ENCODE data around the gene KCNQ2. TPM values are rescaled to one million over a fixed set of nuclear protein-coding genes. Genes with fewer than 3 reads are reported as not detected.

The KCNQ2 gene
- total RNA-seq, 1 experiment from 2014 or later = 86.5 TPM

GRCh38 chr20:63359164-63359934 is 113.1 kb downstream of the KCNQ2 start:
- RAD21 ChIA-PET (ENCODE audit: low non-redundant PET in 1 of 2, low total read pairs in 2 of 2, uncharacterized antibody in 2 of 2, unreplicated experiment in 2 of 2) = no interaction called here
- ATAC-seq = no peak
- Histone ChIP-seq H3K36me3 (ENCODE audit: control insufficient read depth in 1 of 2, insufficient read depth in 2 of 2, low read length in 2 of 2) (no peaks in the 10 kb centered on the region), H3K4me3 (replicated peaks in 1 of 2; ENCODE audit: low read depth in 1 of 2, low read length in 2 of 2) (no peak overlapping the region), H3K4me2 (ENCODE audit: low read length) (no peak overlapping the region), H4K20me1 (ENCODE audit: insufficient read depth) (no peaks in the 10 kb centered on the region), H3K9ac (ENCODE audit: low read length) (no peak overlapping the region), H3K4me1 (ENCODE audit: control insufficient read depth in 1 of 2, insufficient read depth in 2 of 2, low read length in 2 of 2) (no peaks in the 10 kb centered on the region), H2AFZ (ENCODE audit: low read depth, low read length, poor library complexity, severe bottlenecking) (no peak overlapping the region), H3K9me3 (ENCODE audit: control insufficient read depth in 1 of 2, insufficient read depth in 1 of 2, low read depth in 1 of 2, low read length in 2 of 2) (no peaks in the 10 kb centered on the region), H3K27ac (ENCODE audit: low read depth, low read length) (no peak overlapping the region), H3K9me2 (ENCODE audit: insufficient read depth) (no peaks in the 10 kb centered on the region), H3K79me2 (ENCODE audit: insufficient read depth, low read length) (no peaks in the 10 kb centered on the region), H3K27me3 (ENCODE audit: insufficient read depth, low read length) (no peaks in the 10 kb centered on the region)
- intact Hi-C loops (cut with micrococcal nuclease) = no loop called here
- POLR2A ChIA-PET = no interaction called here
- TF ChIP-seq TCF7L2 (IDR thresholded peaks at IDR 0.05; ENCODE audit: borderline replicate concordance, extremely low read depth, insufficient read depth, insufficient read length) (no peak), SP1 (IDR thresholded peaks at IDR 0.05; ENCODE audit: low read depth) (no peak), SIN3A (IDR thresholded peaks at IDR 0.05; ENCODE audit: low read depth) (no peak), SRF (IDR thresholded peaks at IDR 0.05; ENCODE audit: low read depth) (no peak)
- CTCF ChIA-PET = no interaction called here
- no peak for DNase-seq (ENCODE audit: low read depth, low spot score)
- BruUV-seq (replicated peaks) = no TSS peak

GRCh38 chr20:63357921-63358905 is 114.2 kb downstream of the KCNQ2 start:
- ChIA-PET CTCF (no interaction called here), RAD21 (ENCODE audit: low non-redundant PET in 1 of 2, low total read pairs in 2 of 2, uncharacterized antibody in 2 of 2, unreplicated experiment in 2 of 2) (no interaction called here), POLR2A (no interaction called here)
- H3K4me3 ChIP-seq (replicated peaks in 1 of 2; ENCODE audit: low read depth in 1 of 2, low read length in 2 of 2) = no peak overlapping the region
- no peak overlapping the region for H3K27ac ChIP-seq (ENCODE audit: low read depth, low read length)
- no peaks in the 10 kb centered on the region for H3K79me2 ChIP-seq (ENCODE audit: insufficient read depth, low read length)
- H3K4me1 ChIP-seq (ENCODE audit: control insufficient read depth in 1 of 2, insufficient read depth in 2 of 2, low read length in 2 of 2) = no peaks in the 10 kb centered on the region
- TF ChIP-seq EGR1 (IDR thresholded peaks at IDR 0.05; ENCODE audit: low read depth) = no peak
- no peak for TF ChIP-seq SP1 (IDR thresholded peaks at IDR 0.05; ENCODE audit: low read depth)
- TF ChIP-seq CEBPB (IDR thresholded peaks at IDR 0.05; ENCODE audit: low read depth) = no peak
- no peak for TF ChIP-seq CTCF (IDR thresholded peaks at IDR 0.05 in 2 of 3, conservative IDR thresholded peaks at IDR 0.05 in 1 of 3; ENCODE audit: borderline replicate concordance in 1 of 3, insufficient read depth in 1 of 3, low read depth in 2 of 3, low read length in 2 of 3)
- TF ChIP-seq MAX (IDR thresholded peaks at IDR 0.05) = no peak
- no peak for TF ChIP-seq EZH2phosphoT487 (IDR thresholded peaks at IDR 0.05; ENCODE audit: borderline replicate concordance)
- TF ChIP-seq ZFX (IDR thresholded peaks at IDR 0.05) = no peak
- no peak for TF ChIP-seq JUND (IDR thresholded peaks at IDR 0.05)
- TF ChIP-seq ZNF274 (IDR thresholded peaks at IDR 0.05; ENCODE audit: low read depth, low read length) = no peak
- no peak for TF ChIP-seq SIN3A (IDR thresholded peaks at IDR 0.05; ENCODE audit: low read depth)
- TF ChIP-seq ATF3 (IDR thresholded peaks at IDR 0.05) = no peak
- no peak for TF ChIP-seq EZH2 (IDR thresholded peaks at IDR 0.05)
- no peaks in the 10 kb centered on the region for H3K27me3 ChIP-seq (ENCODE audit: insufficient read depth, low read length)
- no peaks in the 10 kb centered on the region for H3K9me2 ChIP-seq (ENCODE audit: insufficient read depth)
- no peak for DNase-seq (ENCODE audit: low read depth, low spot score)
- H3K36me3 ChIP-seq (ENCODE audit: control insufficient read depth in 1 of 2, insufficient read depth in 2 of 2, low read length in 2 of 2) = no peaks in the 10 kb centered on the region
- no peaks in the 10 kb centered on the region for H4K20me1 ChIP-seq (ENCODE audit: insufficient read depth)
- no peaks in the 10 kb centered on the region for H3K9me3 ChIP-seq (ENCODE audit: control insufficient read depth in 1 of 2, insufficient read depth in 1 of 2, low read depth in 1 of 2, low read length in 2 of 2)
- no peak overlapping the region for H2AFZ ChIP-seq (ENCODE audit: low read depth, low read length, poor library complexity, severe bottlenecking)
- H3K9ac ChIP-seq (ENCODE audit: low read length) = no peak overlapping the region
- intact Hi-C loops (cut with micrococcal nuclease) = no loop called here
- ATAC-seq = no peak
- no peak overlapping the region for H3K4me2 ChIP-seq (ENCODE audit: low read length)
- BruUV-seq (replicated peaks) = no TSS peak

All from HCT116 (cell line).